GM23248 (cell line): ENCODE measurements around the gene RFTN1. TPM values are rescaled to one million over a fixed set of nuclear protein-coding genes. Genes with fewer than 3 reads are reported as not detected.
A peak's percentile ranks its signal among the peaks of the same experiment; 100 is the strongest.

ENCODE experiments used
- DNase-seq: peaks from one replicate; pipeline ENCODE4 v3.0.0-alpha.2; 2015
- H2AFZ ChIP-seq: fragments of 200-600 bp; sonication (generic); 2 replicates; pipeline ENCODE4 v1.6.1; 2016; ENCODE audit warnings: antibody characterized with exemption
- H3F3A ChIP-seq: fragments of 200-600 bp; sonication (generic); 2 replicates; pipeline ENCODE4 v1.6.1; 2016; ENCODE audit warnings: mild to moderate bottlenecking, antibody characterized with exemption, mixed run types; ENCODE audit not compliant: insufficient read depth
- H3K27ac ChIP-seq: fragments of 200-600 bp; sonication (generic); 2 replicates; pipeline ENCODE4 v1.5.1; 2016; ENCODE audit warnings: mild to moderate bottlenecking
- H3K27me3 ChIP-seq: fragments of 200-600 bp; sonication (generic); replicated peaks from 2 replicates; pipeline ENCODE4 v1.6.1; 2016; ENCODE audit warnings: mild to moderate bottlenecking; ENCODE audit not compliant: insufficient read depth
- H3K36me3 ChIP-seq: fragments of 200-600 bp; sonication (generic); 2 replicates; pipeline ENCODE4 v1.6.1; 2016; ENCODE audit warnings: low read depth, mild to moderate bottlenecking
- H3K4me1 ChIP-seq: fragments of 200-600 bp; sonication (generic); 2 replicates; pipeline ENCODE4 v1.6.1; 2016; ENCODE audit warnings: mild to moderate bottlenecking; ENCODE audit not compliant: insufficient read depth
- H3K4me2 ChIP-seq: fragments of 200-600 bp; sonication (generic); one replicate; pipeline ENCODE4 v1.6.1; 2016; ENCODE audit warnings: mild to moderate bottlenecking; ENCODE audit not compliant: unreplicated experiment
- H3K4me3 ChIP-seq: fragments of 200-600 bp; sonication (generic); 2 replicates; pipeline ENCODE4 v1.5.1; 2016; ENCODE audit warnings: mild to moderate bottlenecking
- H3K79me2 ChIP-seq: fragments of 200-600 bp; sonication (generic); 2 replicates; pipeline ENCODE4 v1.6.1; 2016; ENCODE audit warnings: mild to moderate bottlenecking; ENCODE audit not compliant: insufficient read depth
- H3K9ac ChIP-seq: fragments of 200-600 bp; sonication (generic); 2 replicates; pipeline ENCODE4 v1.6.1; 2016; ENCODE audit warnings: mild to moderate bottlenecking
- H3K9me2 ChIP-seq: fragments of 200-600 bp; sonication (generic); 2 replicates; pipeline ENCODE4 v1.6.1; 2016; ENCODE audit warnings: mixed run types, mild to moderate bottlenecking, moderate library complexity; ENCODE audit not compliant: insufficient read depth
- H3K9me3 ChIP-seq: fragments of 200-600 bp; sonication (generic); one replicate; pipeline ENCODE4 v1.6.1; 2017; ENCODE audit warnings: low read depth
- H4K20me1 ChIP-seq: fragments of 200-600 bp; sonication (generic); 2 replicates; pipeline ENCODE4 v1.6.0; 2016; ENCODE audit not compliant: insufficient read depth
- EZH2 ChIP-seq: fragments of 200-600 bp; sonication (generic); IDR thresholded peaks from 2 replicates; pipeline ENCODE4 v1.6.1; 2018; ENCODE audit warnings: antibody characterized with exemption, mild to moderate bottlenecking; ENCODE audit not compliant: insufficient read depth, poor library complexity, severe bottlenecking
- EZH2phosphoT487 ChIP-seq: fragments of 200-600 bp; sonication (generic); IDR thresholded peaks from 2 replicates; pipeline ENCODE4 v1.6.1; 2018; ENCODE audit warnings: antibody characterized with exemption, moderate library complexity, mild to moderate bottlenecking, low read depth; ENCODE audit not compliant: insufficient read depth
- WGBS, 2 experiments: methylation state at CpG; one replicate each; pipeline ENCODE4 v1.1.6; 2015 to 2017; ENCODE audit warnings: low lambda C conversion rate in 2 of 2, low coverage in 1 of 2; ENCODE audit errors: missing lambda C conversion rate in 2 of 2; 5-methylcytosine and 5-hydroxymethylcytosine counted together
- in situ Hi-C: fragments of 300-500 bp; cut with MboI; formaldehyde crosslinking; loops from 2 replicates; pipeline ENCODE4 v1.15.0; 2020
- polyA plus RNA-seq: library from polyadenylated mRNA; unstranded; fragments of >200 nt; fragmentation: Nextera tagmentation; extraction: Ambion mirVana; gene quantifications from 2 replicates; pipeline ENCODE4 v1.2.1, GENCODE V29; 2016
- total RNA-seq: library from RNA; depleted of rRNA; stranded (reverse); fragments of >200 nt; shearing (Covaris generic); gene quantifications from 2 replicates; pipeline ENCODE4 v1.2.3, GENCODE V29; 2014

The RFTN1 gene
- total and polyA plus RNA-seq, 2 experiments from 2014 or later, result 43.1 to 77.7 TPM

DNA sequence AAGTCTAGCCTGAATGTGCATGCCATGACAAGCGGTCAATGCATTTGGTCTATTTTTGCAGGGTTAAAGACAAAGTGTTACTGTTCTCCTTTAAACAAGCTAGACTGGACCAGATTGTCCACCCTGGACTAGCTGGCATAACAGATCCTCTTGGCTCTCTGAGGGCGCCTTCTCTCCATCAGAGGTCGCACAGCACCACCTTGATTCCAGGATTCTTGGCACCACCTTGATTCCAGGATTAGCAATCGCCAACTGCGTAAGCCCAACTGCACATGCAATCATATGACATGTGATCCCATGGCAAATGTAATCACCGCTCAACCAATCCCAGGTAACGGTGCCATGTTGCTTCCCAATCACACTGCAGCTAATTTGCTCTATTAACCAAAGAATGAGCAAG, 149.9 kb downstream of the RFTN1 start:
- TF ChIP-seq EZH2phosphoT487 (no peak), EZH2 (no peak)
- no peak overlapping the region for H3K4me2 ChIP-seq
- no peak overlapping the region for H3K27ac ChIP-seq
- no peak overlapping the region for H2AFZ ChIP-seq
- no peak for DNase-seq
- no peaks in the 10 kb centered on the region for H3F3A ChIP-seq
- H3K4me1 ChIP-seq, result no peaks in the 10 kb centered on the region
- no peaks in the 10 kb centered on the region; the same call in 1 of the 2 replicates for H4K20me1 ChIP-seq
- 98 to 100% methylated on average over 7 of the region's 7 CpGs for WGBS, 2 experiments
- in situ Hi-C loops, result no loop called here
- H3K27me3 ChIP-seq, result no peaks in the 10 kb centered on the region
- H3K9me3 ChIP-seq, result no peaks in the 10 kb centered on the region
- no peaks in the 10 kb centered on the region for H3K79me2 ChIP-seq
- peaks cover 6% of the 10 kb centered on the region; the same call in 1 of the 2 replicates for H3K36me3 ChIP-seq
- no peak overlapping the region for H3K9ac ChIP-seq
- no peaks in the 10 kb centered on the region for H3K9me2 ChIP-seq
- H3K4me3 ChIP-seq, result no peak overlapping the region

DNA sequence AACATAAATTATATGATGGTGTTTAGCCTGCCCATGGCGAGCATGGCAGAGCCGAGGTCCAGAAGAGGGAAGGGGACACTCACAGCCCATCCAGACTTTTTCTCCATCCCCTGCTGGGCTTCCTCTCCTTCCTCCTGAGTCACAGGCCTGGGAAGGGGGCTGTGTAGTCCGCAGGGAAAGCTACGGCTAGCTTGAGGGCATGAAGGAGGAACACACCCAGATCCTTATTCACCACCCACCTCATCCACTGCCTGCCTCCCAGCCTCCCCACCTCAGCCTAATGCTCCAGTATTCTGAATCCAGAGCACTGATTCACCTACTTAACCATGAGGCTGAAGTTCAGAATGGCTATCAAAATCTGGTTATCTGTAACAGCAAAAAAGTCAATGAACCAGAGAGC, 150.7 kb downstream of the RFTN1 start:
- Histone ChIP-seq H3K9me2 (no peaks in the 10 kb centered on the region), H3K79me2 (no peaks in the 10 kb centered on the region), H3K36me3 (peaks cover 5% of the 10 kb centered on the region; the same call in 1 of the 2 replicates), H3K4me1 (no peaks in the 10 kb centered on the region), H3F3A (no peaks in the 10 kb centered on the region), H3K9me3 (no peaks in the 10 kb centered on the region), H4K20me1 (no peaks in the 10 kb centered on the region; the same call in 1 of the 2 replicates), H3K27ac (no peak overlapping the region), H2AFZ (no peak overlapping the region), H3K4me3 (no peak overlapping the region), H3K27me3 (no peaks in the 10 kb centered on the region), H3K9ac (no peak overlapping the region), H3K4me2 (no peak overlapping the region)
- in situ Hi-C loops, result no loop called here
- TF ChIP-seq EZH2, result no peak
- no peak for TF ChIP-seq EZH2phosphoT487
- WGBS, 2 experiments, result 77 to 79% methylated on average over 4 of the region's 4 CpGs
- DNase-seq, result peak; percentile 40

DNA sequence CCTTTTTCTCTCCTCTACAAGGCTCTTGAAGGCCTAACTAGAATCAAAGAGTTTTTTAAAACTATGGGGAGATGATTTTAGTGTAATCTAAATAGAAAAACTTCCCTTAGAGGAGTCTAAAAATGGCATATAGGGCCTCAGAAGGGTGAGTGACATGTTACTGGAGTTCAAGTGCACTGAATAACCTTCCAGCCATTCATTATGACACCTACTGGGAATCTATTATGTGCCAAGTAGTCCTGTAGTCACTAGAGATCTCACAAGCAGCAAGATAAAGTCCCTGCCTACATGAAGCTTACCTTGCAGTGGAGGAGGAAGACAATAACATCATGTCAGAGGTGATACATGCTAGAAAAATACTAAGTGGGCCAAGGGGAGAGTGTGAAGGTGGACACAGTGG, 152.4 kb downstream of the RFTN1 start:
- Histone ChIP-seq H4K20me1 (no peaks in the 10 kb centered on the region; the same call in 1 of the 2 replicates), H3K79me2 (no peaks in the 10 kb centered on the region), H3K4me3 (no peak overlapping the region), H3K27me3 (no peaks in the 10 kb centered on the region), H3K36me3 (peaks cover 5% of the 10 kb centered on the region; the same call in 1 of the 2 replicates), H3K9ac (no peak overlapping the region), H2AFZ (no peak overlapping the region), H3K4me2 (no peak overlapping the region), H3K9me2 (no peaks in the 10 kb centered on the region), H3K27ac (no peak overlapping the region), H3K9me3 (no peaks in the 10 kb centered on the region), H3K4me1 (no peaks in the 10 kb centered on the region), H3F3A (no peaks in the 10 kb centered on the region)
- DNase-seq, result no peak
- TF ChIP-seq EZH2 (no peak), EZH2phosphoT487 (no peak)
- in situ Hi-C loops, result no loop called here

DNA sequence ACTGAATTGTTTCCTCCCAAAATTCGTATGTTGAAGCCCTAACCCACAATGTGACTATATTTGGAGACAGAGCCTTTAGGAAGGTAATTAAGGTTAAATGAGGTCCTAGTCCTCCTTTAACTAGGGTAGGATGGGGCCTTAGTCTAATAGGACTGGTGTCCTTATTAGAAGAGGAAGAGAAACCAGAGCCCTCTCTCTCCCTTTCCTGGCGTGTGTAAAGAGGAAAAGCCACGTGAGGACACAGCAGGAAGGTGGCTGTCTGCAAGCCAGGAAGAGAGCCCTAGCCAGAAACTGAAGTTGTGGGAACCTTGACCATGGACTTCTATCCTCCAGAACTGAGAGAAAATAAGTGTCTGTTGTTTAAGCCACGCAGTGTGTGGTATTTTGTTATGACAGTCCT, 154.2 kb downstream of the RFTN1 start:
- TF ChIP-seq EZH2, result no peak
- TF ChIP-seq EZH2phosphoT487, result no peak
- WGBS, 2 experiments, result 80 to 82% methylated on average over 4 of the region's 4 CpGs
- Histone ChIP-seq H3K27ac (no peak overlapping the region), H3K4me1 (no peaks in the 10 kb centered on the region), H3K79me2 (no peaks in the 10 kb centered on the region), H3K4me3 (no peak overlapping the region), H3K27me3 (no peaks in the 10 kb centered on the region), H4K20me1 (no peaks in the 10 kb centered on the region; the same call in 1 of the 2 replicates), H3K36me3 (no peaks in the 10 kb centered on the region; the same call in 1 of the 2 replicates), H3K9me3 (no peaks in the 10 kb centered on the region), H3F3A (no peaks in the 10 kb centered on the region), H3K9me2 (no peaks in the 10 kb centered on the region), H3K9ac (no peak overlapping the region), H3K4me2 (no peak overlapping the region), H2AFZ (no peak overlapping the region)
- in situ Hi-C loops, result no loop called here
- no peak for DNase-seq

DNA sequence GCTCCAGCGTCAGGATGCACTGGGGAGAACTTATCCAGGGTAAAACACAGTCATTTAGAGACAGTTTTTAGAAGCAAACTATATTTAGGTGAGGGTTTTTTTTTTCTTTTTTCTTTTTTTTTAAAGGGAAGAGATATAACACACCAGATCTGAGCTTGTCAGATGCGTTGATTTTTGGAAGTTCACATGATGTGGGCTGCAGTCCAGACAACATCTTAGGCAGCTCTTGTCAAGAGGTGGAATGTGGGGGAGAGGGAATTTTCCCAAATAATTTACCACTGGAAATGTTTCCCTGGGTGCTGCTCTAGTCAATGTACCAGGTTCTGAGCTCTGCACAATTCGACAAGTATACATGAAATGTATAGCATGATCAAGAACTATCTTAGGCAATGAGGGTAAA, 155.2 kb downstream of the RFTN1 start:
- no peaks in the 10 kb centered on the region for H3K79me2 ChIP-seq
- no peaks in the 10 kb centered on the region for H3F3A ChIP-seq
- no peaks in the 10 kb centered on the region; the same call in 1 of the 2 replicates for H3K36me3 ChIP-seq
- H4K20me1 ChIP-seq, result no peaks in the 10 kb centered on the region; the same call in 1 of the 2 replicates
- 71 to 77% methylated on average over 3 of the region's 3 CpGs for WGBS, 2 experiments
- no peak overlapping the region for H3K27ac ChIP-seq
- H3K27me3 ChIP-seq, result no peaks in the 10 kb centered on the region
- H3K9me2 ChIP-seq, result no peaks in the 10 kb centered on the region
- in situ Hi-C loops, result no loop called here
- no peak for TF ChIP-seq EZH2phosphoT487
- TF ChIP-seq EZH2, result no peak
- no peak overlapping the region for H2AFZ ChIP-seq
- H3K4me1 ChIP-seq, result no peaks in the 10 kb centered on the region
- no peak overlapping the region for H3K4me2 ChIP-seq
- no peak overlapping the region for H3K4me3 ChIP-seq
- no peak overlapping the region for H3K9ac ChIP-seq
- no peak for DNase-seq
- no peaks in the 10 kb centered on the region for H3K9me3 ChIP-seq
